Measurements from ENCODE around the gene ASCL5.

- no peak for TF ChIP-seq BRCA1 (CRISPR knock-in tag; IDR thresholded peaks at IDR 0.05)
- no peak for TF ChIP-seq EZH2 (conservative IDR thresholded peaks at IDR 0.05; ENCODE audit: low read depth, low read length)
- TF ChIP-seq FOXO4 (CRISPR knock-in tag; conservative IDR thresholded peaks at IDR 0.05) = no peak
- no peak for TF ChIP-seq YY1 (IDR thresholded peaks at IDR 0.05; ENCODE audit: insufficient read depth, insufficient replicate concordance, low read depth, low read length)
- no peak for TF ChIP-seq ZNF333 (CRISPR knock-in tag; IDR thresholded peaks at IDR 0.05; ENCODE audit: borderline replicate concordance)
These were observed 49.2 kb downstream of the ASCL5 start for GRCh38 chr1:201077736-201078135.
